Esophagus (tissue), 2 donors: Measurements from ENCODE around the gene OSBPL9. TPM values are rescaled to one million over a fixed set of nuclear protein-coding genes. Genes with fewer than 3 reads are reported as not detected.

Experiments used
- H3K27ac ChIP-seq, 2 donors: one replicate each; pipeline ENCODE4 v1.5.1; 2013; ENCODE audit warnings: low read depth in 2 of 2, mild to moderate bottlenecking in 2 of 2, inconsistent platforms in 1 of 2, low read length in 1 of 2, moderate library complexity in 1 of 2
- H3K27me3 ChIP-seq, 2 donors: one replicate each; pipeline ENCODE4 v1.6.1; 2013; ENCODE audit warnings: low read length in 2 of 2, control low read depth in 1 of 2, mild to moderate bottlenecking in 1 of 2; ENCODE audit not compliant: insufficient read depth in 2 of 2, control insufficient read depth in 1 of 2
- H3K36me3 ChIP-seq, 2 donors: one replicate each; pipeline ENCODE4 v1.6.1; 2013; ENCODE audit warnings: low read length in 1 of 2; ENCODE audit not compliant: control insufficient read depth in 2 of 2, insufficient read depth in 2 of 2
- H3K4me1 ChIP-seq, 2 donors: one replicate each; pipeline ENCODE4 v1.6.1; 2013; ENCODE audit warnings: low read length in 1 of 2; ENCODE audit not compliant: control insufficient read depth in 2 of 2, insufficient read depth in 2 of 2
- H3K4me3 ChIP-seq, 2 donors: one replicate each; pipeline ENCODE4 v1.5.1; 2013; ENCODE audit warnings: low read length in 2 of 2, mild to moderate bottlenecking in 2 of 2, low read depth in 1 of 2, moderate library complexity in 1 of 2
- H3K9me3 ChIP-seq, 2 donors: one replicate each; pipeline ENCODE4 v1.6.1; 2013; ENCODE audit warnings: mild to moderate bottlenecking in 2 of 2, low read depth in 1 of 2, low read length in 1 of 2, moderate library complexity in 1 of 2; ENCODE audit not compliant: control insufficient read depth in 2 of 2, insufficient read depth in 1 of 2
- WGBS, 2 donors: extraction: QIAGEN DNeasy Blood & Tissue Kit; methylation state at CpG; one replicate each; pipeline ENCODE4 v1.1.7; 2013; 5-methylcytosine and 5-hydroxymethylcytosine counted together
- polyA plus RNA-seq, 2 donors: library from polyadenylated mRNA; stranded (reverse); fragments of 200-250 nt; gene quantifications; one replicate each; pipeline ENCODE4 v1.2.3, GENCODE V29; 2013
- donor health status: healthy with polysubstance abuse.
- donor health status: Bipolar disorder and iron deficiency.

The OSBPL9 gene
- polyA plus RNA-seq, 2 donors = 17.5 to 26.0 TPM

- Histone ChIP-seq H3K4me1 (no peaks in the 10 kb centered on the region), H3K9me3 (no peaks in the 10 kb centered on the region), H3K36me3 (no peaks in the 10 kb centered on the region), H3K4me3 (no peak overlapping the region), H3K27me3 (no peaks in the 10 kb centered on the region), H3K27ac (no peak overlapping the region)
- 96% methylated on average over 4 of the region's 4 CpGs for WGBS, 2 donors
Observed at GRCh38 chr1:51656374-51656773, 39.5 kb downstream of the OSBPL9 start.

GRCh38 chr1:51660580-51660979 is 43.7 kb downstream of the OSBPL9 start:
- 77 to 96% methylated on average over 1 of the region's 1 CpG for WGBS, 2 donors
- no peak overlapping the region for H3K27ac ChIP-seq

DNA sequence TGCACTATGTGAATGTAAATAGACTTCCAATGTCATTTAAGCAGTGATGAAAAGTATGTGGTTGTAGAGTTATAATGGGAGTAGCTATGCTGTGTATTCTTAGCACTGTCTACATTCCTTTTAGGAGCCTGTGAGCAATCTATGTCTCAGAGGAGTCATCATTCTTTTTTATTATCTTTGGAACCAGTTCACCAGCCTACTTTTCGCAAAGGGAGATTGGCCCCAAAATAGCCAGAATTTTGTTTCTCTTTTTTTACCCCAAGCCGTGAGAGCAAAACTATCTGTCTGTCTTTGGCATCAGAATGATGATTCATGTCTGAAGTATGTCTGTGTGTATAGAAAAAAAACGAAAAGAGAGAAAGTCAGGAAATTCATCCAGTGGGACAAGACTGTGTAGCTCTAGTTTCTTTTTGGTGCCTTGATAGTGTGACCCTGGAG is 44.2 kb downstream of the OSBPL9 start:
- Histone ChIP-seq H3K27me3 (no peaks in the 10 kb centered on the region), H3K27ac (no peak overlapping the region), H3K4me1 (no peaks in the 10 kb centered on the region), H3K9me3 (no peaks in the 10 kb centered on the region), H3K36me3 (no peaks in the 10 kb centered on the region), H3K4me3 (no peak overlapping the region)
- 17 to 31% methylated on average over 3 of the region's 3 CpGs for WGBS, 2 donors

More at GRCh38 chr1:51660580-51660979, 43.7 kb downstream of the OSBPL9 start:
- Histone ChIP-seq H3K9me3 (no peaks in the 10 kb centered on the region), H3K4me3 (no peak overlapping the region), H3K27me3 (no peaks in the 10 kb centered on the region), H3K36me3 (no peaks in the 10 kb centered on the region), H3K4me1 (no peaks in the 10 kb centered on the region)

- WGBS, 2 donors = 51 to 55% methylated on average over 1 of the region's 1 CpG
- Histone ChIP-seq H3K4me1 (no peaks in the 10 kb centered on the region), H3K4me3 (no peak overlapping the region), H3K9me3 (no peaks in the 10 kb centered on the region), H3K27ac (no peak overlapping the region), H3K27me3 (no peaks in the 10 kb centered on the region), H3K36me3 (no peaks in the 10 kb centered on the region)
Observed at GRCh38 chr1:51663105-51663504, 46.2 kb downstream of the OSBPL9 start.

DNA sequence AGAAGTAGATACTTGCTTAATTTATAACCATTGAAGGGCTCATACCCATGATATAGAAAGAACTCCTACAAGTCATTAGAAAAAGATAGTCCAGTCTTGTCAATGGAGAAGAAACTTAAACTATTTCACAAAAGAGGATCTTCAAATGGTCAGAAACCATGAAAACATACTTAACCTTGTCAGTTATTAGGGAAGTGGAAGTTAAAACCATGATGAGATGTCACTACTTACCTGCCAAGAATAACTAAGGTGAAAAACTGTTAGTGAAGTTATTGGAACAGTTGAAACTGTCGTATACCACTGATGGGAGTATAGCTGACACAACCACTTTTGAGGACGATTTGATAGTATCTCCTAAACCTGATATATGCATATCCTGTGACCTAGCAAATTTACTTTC is 46.8 kb downstream of the OSBPL9 start:
- no peaks in the 10 kb centered on the region for H3K27me3 ChIP-seq
- no peaks in the 10 kb centered on the region for H3K4me1 ChIP-seq
- no peak overlapping the region for H3K27ac ChIP-seq
- H3K9me3 ChIP-seq = no peaks in the 10 kb centered on the region
- H3K4me3 ChIP-seq = no peak overlapping the region
- 96 to 97% methylated on average over 2 of the region's 2 CpGs for WGBS, 2 donors
- H3K36me3 ChIP-seq = no peaks in the 10 kb centered on the region

GRCh38 chr1:51664421-51665240 is 47.7 kb downstream of the OSBPL9 start:
- Histone ChIP-seq H3K27ac (no peak overlapping the region), H3K4me1 (no peaks in the 10 kb centered on the region), H3K9me3 (no peaks in the 10 kb centered on the region), H3K4me3 (no peak overlapping the region), H3K36me3 (no peaks in the 10 kb centered on the region), H3K27me3 (no peaks in the 10 kb centered on the region)
- 87 to 94% methylated on average over 6 of the region's 6 CpGs for WGBS, 2 donors

DNA sequence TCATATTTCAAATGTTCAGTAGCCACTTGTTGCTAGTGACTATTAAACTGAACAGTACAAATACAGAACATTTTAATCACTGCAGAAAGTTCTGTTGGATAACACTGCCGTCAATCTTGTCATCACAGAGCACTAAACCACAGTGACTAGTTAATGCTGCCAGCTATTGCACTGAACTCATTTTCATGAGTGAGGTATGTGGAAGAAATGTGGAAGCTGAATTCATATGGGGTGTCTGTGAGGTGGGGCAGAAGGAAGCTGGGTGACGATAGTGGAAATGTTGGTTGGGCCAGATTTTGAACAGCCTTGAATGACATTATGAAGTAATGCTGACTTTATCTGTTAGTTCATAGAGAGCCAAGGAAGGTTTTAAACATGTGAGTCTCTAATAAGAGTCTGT is 49.6 kb downstream of the OSBPL9 start:
- Histone ChIP-seq H3K27me3 (no peaks in the 10 kb centered on the region), H3K9me3 (no peaks in the 10 kb centered on the region), H3K27ac (no peak overlapping the region), H3K4me3 (no peak overlapping the region), H3K4me1 (no peaks in the 10 kb centered on the region), H3K36me3 (no peaks in the 10 kb centered on the region)
- 67 to 72% methylated on average over 2 of the region's 2 CpGs for WGBS, 2 donors

DNA sequence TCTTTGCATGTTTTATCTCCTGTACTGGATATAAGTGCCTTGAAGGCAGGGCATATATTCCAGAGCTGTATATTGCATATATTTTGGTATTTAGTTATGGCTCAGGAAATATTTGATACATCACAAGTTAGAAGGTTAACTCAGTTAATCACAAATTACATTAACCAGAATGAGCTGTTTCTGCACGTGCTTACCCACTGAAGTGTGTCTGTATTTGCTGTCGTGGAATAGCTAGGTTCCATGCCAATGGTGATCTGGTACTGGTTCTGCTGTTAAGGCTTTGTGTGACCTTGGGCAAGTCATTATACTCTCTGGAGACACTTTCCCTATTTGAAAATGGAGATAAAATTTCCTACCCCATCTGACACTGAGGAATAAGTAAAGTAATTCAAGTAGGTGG is 50.7 kb downstream of the OSBPL9 start:
- H3K27me3 ChIP-seq = no peaks in the 10 kb centered on the region
- H3K9me3 ChIP-seq = no peaks in the 10 kb centered on the region
- no peak overlapping the region for H3K27ac ChIP-seq
- no peak overlapping the region for H3K4me3 ChIP-seq
- 85 to 95% methylated on average over 2 of the region's 2 CpGs for WGBS, 2 donors
- H3K4me1 ChIP-seq = no peaks in the 10 kb centered on the region
- no peaks in the 10 kb centered on the region for H3K36me3 ChIP-seq

DNA sequence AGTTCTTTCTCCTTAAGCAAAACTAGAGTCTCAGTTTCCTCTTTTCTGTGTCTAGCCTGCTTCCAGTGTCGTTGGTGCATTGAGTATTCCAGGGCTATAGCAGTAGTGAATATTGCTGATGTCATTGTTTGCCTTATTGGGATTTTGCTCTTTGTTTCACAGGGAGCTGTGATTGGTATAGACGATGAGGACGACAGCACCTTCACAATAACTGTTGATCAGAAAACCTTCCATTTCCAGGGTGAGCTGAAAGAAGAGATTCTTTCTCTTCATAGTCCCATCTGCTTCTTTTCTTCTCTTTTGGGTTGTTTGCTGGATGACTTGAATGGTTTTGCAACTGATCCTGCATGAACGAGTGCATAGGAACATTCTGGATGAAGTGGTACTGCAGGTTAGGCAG is 52.4 kb downstream of the OSBPL9 start:
- H3K36me3 ChIP-seq = no peaks in the 10 kb centered on the region
- WGBS, 2 donors = 74 to 77% methylated on average over 4 of the region's 4 CpGs
- no peak overlapping the region for H3K27ac ChIP-seq
- no peaks in the 10 kb centered on the region for H3K27me3 ChIP-seq
- no peak overlapping the region for H3K4me3 ChIP-seq
- H3K9me3 ChIP-seq = no peaks in the 10 kb centered on the region
- H3K4me1 ChIP-seq = no peaks in the 10 kb centered on the region

DNA sequence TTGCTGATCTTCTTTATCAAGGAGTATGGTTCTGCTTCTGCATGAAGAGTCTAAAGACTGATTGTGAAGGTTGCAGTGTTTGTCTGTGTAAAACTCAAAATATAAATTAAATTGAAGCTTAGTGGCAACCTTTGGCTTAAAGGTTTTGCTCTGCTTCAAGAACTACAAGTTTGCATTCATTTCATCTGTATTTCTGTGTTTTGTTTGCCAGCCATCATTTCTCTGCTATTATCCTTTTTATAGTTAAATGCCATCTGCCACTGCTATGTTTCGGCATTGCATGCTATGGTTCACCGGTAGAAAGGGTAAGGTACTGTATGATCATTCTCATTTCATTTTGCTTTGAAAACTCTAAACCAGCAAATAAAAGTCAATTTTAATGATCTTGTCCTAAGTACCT is 52.9 kb downstream of the OSBPL9 start:
- H3K4me1 ChIP-seq = no peaks in the 10 kb centered on the region
- WGBS, 2 donors = 94% methylated on average over 2 of the region's 2 CpGs
- H3K4me3 ChIP-seq = no peak overlapping the region
- no peak overlapping the region for H3K27ac ChIP-seq
- no peaks in the 10 kb centered on the region for H3K27me3 ChIP-seq
- H3K36me3 ChIP-seq = no peaks in the 10 kb centered on the region
- no peaks in the 10 kb centered on the region for H3K9me3 ChIP-seq
